IPS-18c (cell line): ENCODE measurements around the gene SEC14L1.
"Not testable (repeated sequence)": the region's sequence is repeated elsewhere in the genome, so short reads cannot be mapped to it uniquely, and the experiment has no call there.

Experiments
- H3K4me3 ChIP-seq: 2 replicates; pipeline ENCODE4 v1.7.0; 2013; ENCODE audit warnings: low read depth, mild to moderate bottlenecking, low read length, moderate library complexity; ENCODE audit not compliant: insufficient read depth
- H3K9me3 ChIP-seq: one replicate; pipeline ENCODE4 v1.6.1; 2013; ENCODE audit warnings: mild to moderate bottlenecking, low read length, moderate library complexity; ENCODE audit not compliant: control insufficient read depth, insufficient read depth

The SEC14L1 gene

DNA sequence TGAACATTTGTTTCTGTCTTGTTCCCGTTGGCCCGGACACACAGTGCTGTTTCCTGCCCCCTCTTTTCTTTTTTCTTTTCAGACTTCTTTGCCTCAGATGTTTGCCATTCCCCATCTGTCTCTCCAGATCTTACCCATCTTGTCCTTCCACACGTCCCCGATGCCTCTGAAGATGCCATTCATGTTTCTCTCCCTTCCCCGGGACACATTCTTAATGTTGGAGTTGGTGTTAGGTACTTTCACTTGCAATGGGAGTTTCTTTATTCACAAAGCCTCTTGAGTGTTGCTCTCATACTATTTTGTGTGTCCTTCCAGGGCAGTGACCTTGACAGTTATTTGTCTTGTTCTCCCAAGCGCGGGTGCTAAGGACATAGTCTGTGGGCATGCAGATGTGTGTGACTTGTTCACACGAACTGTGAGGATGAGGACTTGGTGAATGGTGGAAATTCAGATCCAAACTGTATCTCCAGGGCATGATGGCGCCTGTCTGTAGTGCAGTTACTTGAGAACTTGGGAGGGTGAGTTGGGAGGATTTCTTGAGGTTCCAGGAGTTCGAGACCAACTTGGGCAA lies 8.3 kb downstream of the SEC14L1 start:
- no peak overlapping the region for H3K4me3 ChIP-seq
- H3K9me3 ChIP-seq: no peaks in the 10 kb centered on the region

DNA sequence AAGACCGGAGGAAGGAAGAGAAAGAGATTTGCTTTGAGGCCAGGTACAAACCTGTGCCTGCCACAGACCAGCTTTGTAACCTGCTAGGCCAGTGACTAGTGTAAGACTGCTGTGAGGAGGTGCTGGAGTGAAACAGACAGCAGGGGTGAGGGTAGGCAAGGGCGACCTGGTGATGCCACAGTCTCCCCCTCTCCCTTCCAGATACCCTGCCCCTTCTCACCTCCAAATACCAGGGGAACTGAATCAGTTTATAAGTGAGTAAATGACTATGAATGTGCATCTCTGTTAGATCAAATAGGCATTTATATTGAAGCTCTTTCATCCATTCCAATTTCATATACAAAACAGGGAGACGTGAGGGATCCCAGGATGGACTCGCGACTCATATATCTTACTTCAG lies 9.4 kb downstream of the SEC14L1 start:
- Histone ChIP-seq H3K4me3 (no peak overlapping the region), H3K9me3 (no peaks in the 10 kb centered on the region)

DNA sequence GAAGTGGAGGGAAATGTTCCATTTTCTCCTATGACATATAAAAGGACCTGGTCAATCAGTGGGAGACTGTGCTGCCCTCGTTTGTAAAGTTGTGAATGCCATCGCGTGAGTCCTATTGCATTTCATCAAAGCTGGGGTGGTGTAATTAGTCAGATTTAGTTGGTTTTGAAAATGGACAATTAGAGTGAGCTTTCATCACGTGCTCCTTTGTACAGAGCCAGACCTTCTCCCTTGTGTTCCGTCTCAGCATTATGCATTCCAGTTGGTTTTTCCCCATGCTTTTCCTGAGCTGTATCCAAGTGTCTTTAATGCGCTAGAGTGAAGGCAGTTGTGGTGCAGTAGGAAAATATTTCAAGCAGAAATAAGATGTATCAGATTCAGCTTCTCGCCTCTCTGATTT lies 10.4 kb downstream of the SEC14L1 start:
- Histone ChIP-seq H3K4me3 (no peak overlapping the region), H3K9me3 (no peaks in the 10 kb centered on the region)

DNA sequence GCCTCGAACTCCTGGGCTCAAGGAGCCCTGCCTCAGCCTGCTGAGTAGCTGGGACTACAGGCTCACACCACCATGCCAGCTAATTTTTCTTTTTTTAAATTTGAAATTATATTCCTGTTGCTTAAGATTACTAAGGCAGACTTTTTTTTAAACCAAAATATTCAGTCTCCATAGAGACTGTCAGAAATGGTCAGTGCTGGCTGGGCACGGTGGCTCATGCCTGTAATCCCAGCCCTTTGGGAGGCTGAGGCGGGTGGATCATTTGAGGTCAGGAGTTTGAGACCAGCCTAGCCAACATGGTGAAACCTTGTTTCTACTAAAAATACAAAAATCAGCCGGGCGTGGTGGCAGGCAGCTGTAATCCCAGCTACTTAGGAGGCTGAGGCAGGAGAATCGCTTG lies 11.3 kb downstream of the SEC14L1 start:
- H3K9me3 ChIP-seq, H3K4me3 ChIP-seq: not testable (repeated sequence)

DNA sequence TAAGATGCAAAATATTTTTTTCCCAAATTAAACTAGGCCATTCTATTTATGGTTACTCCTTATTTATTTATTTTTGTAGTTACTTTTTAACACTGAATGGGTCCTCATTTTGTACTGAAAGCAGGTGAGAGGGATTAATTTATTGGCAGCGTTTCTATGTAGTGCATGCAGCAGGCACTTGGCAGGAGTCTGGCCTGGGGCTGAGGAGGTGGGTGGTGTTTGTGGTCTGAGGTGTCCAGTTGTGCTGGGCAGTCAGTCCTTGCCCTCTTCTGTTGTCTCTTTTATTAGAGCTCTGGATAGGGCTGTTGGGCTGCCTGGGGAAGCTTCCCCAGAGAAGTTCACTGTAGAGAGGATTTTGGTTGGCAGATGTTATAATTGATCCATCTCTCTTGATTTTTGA lies 12.7 kb downstream of the SEC14L1 start:
- H3K4me3 ChIP-seq: no peak overlapping the region
- no peaks in the 10 kb centered on the region for H3K9me3 ChIP-seq

DNA sequence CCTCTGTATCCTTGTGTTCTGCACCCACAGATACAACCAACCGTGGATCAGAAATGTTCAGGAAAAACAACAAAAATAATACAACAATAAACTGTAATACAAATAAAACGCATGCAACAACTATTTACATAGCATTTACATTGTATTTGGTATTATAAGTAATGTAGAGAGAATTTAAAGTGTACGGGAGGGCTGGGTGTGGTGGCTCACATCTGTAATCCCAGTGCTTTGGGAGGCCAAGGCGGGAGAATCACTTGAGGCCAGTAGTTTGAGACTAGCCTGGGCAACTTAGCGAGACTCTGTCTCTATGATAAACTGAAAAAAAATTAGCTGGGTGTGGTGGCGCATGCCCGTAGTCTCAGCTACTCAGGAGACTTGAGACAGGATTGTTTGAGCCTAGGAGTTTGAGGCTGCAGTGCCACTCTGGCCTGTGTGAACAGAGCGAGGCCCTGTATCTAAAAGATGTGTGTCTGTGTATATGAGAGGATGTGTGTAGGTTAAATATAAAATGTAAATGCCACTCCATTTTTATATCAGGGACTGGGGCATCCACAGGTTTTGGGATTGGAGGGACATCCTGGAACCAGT lies 13.3 kb downstream of the SEC14L1 start:
- H3K4me3 ChIP-seq: no peak overlapping the region
- H3K9me3 ChIP-seq: no peaks in the 10 kb centered on the region

DNA sequence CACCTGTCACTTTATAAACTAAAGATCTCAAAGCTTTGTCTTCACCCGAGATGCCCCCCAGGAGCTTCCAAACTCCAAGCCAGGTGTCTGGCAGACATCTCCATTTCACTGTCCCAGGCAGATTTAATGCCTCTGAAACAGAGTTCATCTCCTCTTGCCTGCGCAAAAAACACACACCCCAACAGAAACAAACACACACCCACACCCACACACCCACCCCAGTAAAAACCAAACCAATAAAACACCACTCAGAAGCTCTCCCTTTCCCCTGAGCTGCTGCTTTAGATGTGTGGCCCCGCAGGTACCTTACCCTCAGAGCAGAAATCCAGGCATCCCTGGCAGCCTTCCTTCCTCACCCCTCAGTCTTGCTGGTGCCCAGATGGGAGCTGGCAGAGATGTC lies 14.4 kb downstream of the SEC14L1 start:
- H3K9me3 ChIP-seq: no peaks in the 10 kb centered on the region
- H3K4me3 ChIP-seq: no peak overlapping the region

DNA sequence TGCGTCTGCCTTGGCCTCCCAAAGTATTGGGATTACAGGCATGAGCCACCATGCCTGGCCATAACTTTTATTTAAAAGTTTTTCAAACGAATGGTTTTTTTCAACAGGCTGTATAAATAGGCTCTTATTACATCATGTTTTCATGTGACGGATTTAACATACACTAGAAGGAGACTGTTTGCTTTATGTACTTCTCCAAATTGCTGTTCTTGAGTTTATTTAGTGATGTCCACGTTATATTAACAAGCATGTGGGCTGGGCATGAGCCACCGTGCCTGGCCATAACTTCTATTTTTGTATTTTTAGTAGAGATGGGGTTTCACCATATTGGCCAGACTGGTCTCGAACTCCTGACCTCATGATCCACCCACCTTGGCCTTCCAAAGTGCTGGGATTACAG lies 17.0 kb downstream of the SEC14L1 start:
- not testable (repeated sequence) for H3K4me3 ChIP-seq, H3K9me3 ChIP-seq

DNA sequence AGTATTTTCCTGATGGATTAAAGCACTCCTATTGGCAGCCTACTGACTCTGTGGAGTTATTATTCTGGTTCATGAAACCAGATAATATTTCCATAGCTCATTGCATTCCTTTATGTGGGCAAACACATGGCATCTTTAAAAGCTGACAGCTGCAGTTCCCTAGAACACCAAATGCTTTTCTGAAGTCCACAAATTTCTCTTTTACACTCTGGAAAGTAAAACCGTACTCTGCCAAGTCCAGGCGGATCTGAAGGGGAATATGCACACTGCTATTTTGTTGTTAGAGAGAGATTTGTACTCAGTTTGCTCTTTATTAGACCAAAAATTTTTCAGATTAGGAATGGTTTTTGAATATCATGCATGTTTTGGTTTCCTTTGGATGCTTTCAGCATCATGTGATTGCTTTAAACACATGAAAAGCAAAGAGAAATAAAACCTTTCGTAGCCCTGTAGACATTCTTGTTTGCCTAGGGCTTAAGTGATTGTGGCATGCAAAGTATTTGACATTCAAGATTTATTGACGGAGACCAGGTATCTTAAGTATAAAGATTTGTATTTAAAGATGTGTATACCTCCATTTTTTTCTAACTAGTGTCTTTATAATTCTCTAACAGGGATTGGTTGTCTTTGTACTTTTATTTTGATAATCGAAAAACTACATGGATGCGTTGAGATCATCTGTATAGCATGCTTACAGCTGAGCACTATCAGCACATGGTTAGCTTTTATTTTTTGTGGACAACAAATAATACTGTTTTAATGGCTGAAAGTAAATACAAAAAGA lies 19.5 kb downstream of the SEC14L1 start:
- H3K9me3 ChIP-seq: no peaks in the 10 kb centered on the region
- H3K4me3 ChIP-seq: no peak overlapping the region

DNA sequence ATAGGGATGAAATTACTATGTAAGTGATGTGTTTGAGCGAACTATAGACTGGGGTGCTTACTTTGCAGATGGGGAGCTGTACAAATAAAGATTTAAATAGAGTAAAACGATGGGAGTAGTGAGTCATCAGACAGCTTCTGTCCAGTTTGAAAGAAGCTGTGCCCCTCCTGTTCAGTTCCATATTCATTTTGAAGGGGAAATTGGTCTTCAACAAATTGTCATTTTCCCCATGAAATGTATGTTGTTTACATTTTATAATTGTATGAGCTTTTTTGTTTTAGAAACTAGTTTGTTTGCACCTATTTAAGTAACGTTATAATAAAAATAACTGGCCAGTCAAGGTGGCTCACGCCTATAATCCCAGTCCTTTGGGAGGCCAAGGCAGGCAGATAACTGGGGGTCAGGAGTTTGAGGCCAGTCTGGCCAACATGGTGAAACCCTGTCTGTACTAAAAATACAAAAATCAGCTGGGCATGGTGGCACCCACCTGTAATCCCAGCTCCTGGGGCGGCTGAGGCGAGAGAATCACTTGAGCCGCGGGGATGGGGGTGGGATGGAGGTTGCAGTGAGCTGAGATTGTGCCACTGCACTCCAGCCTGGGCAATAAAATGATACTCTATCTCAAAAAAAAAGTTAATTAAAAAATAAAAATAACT lies 20.2 kb downstream of the SEC14L1 start:
- Histone ChIP-seq H3K9me3 (no peaks in the 10 kb centered on the region), H3K4me3 (no peak overlapping the region)

DNA sequence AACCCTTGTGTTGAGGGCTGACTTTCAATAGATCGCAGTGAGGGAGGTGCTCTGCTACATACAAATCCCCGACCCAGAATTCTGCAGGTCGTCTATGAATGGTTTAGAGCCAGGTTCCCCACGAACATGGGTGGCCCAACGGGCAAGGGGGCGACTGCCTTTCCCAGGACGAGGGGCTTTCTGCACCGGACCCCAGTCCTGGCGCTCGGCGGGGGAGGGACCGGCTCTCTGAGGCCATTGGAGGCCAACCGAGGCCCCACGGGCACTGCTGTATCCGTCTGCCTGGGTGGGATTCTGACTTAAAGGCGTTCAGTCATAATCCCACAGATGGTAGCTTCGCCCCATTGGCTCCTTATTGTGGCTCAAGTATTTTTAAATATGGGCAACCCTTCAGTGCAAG lies 21.2 kb downstream of the SEC14L1 start:
- peaks cover 2% of the 10 kb centered on the region for H3K9me3 ChIP-seq
- H3K4me3 ChIP-seq: no peak overlapping the region

DNA sequence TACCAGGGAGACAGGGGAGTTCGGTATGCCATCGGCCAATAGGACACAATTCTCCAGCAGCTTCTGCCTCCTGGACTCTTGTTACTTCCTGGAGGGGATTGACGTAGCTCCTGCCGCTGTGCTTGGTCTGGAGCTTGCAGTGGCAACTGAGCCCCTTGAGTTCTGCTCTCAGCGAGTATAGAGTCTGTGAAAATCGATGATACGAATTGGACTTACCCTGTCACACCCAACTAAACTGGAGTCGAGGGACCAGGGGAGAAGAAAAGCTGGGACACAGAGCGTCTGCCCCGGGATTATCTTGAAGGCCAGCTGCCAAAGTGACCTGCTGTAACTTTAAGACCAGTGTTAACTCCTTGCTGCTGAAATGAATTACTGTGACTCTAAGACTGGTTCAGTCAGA lies 22.2 kb downstream of the SEC14L1 start:
- Histone ChIP-seq H3K4me3 (no peak overlapping the region), H3K9me3 (peaks cover 7% of the 10 kb centered on the region)

DNA sequence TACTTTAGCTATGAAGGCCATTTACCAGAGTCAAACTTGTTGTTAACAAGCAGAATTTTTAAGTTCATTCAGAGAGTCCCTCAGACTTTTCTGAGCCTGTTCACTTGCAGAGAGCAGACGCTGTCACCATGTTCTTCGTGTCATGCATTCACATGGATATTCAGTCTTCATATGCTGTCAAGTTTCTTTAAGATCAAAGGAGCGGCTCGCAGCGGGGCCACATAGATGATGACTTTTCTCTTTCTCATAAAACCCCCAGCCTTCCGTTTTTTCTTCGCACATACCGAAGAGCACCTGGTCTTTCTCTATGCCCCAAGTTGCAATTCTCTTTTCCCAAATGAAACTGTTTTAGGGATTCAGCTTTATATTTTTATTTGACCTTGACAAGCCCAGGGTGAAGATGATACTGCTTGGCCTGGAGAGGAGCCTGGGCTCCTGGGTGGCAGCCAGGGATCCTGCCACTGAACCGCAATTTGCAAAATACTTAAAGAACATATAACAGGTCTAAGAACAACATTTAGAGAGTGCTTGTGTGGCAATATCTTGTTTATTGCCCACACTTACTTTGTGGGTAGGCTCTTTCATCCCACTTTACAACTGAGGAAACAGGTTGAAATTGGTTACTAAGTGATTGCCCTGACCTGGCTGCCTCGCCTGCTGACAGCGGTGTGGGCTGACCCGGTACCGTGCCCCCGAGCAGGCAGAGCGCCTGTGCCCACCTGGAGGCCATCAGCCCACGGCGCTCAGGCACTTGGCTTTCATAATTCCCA lies 22.9 kb downstream of the SEC14L1 start:
- Histone ChIP-seq H3K9me3 (peaks cover 7% of the 10 kb centered on the region), H3K4me3 (no peak overlapping the region)

DNA sequence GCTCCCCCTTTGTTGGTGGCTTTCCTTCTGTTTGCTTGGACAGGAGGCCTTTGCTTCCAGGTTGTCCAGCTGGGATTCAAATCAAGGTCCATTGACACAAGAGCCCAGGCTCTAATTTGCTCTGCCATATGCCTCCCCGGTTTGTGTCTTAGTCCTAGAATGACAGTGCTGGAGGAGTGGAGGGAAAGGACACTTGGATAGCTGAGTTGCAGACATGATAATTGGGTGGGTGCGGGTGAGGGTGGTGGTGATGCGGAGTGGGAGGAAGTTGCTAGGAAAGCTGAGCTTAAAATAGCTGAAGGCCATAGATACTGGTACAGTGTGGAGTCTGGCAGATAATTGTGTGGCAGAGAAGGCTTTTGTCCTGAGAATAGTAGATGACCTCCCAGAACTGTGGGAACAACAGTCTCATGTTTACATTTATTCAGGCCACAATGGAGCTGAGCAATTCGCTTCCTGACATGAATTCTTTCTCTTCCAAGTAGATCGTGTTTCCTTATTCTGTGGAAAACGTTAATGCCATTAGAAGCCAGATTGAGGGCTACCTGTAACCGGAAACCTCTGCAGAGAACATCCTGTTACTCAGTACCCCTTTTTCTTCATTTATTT lies 23.8 kb downstream of the SEC14L1 start:
- H3K9me3 ChIP-seq: peaks cover 7% of the 10 kb centered on the region
- no peak overlapping the region for H3K4me3 ChIP-seq

DNA sequence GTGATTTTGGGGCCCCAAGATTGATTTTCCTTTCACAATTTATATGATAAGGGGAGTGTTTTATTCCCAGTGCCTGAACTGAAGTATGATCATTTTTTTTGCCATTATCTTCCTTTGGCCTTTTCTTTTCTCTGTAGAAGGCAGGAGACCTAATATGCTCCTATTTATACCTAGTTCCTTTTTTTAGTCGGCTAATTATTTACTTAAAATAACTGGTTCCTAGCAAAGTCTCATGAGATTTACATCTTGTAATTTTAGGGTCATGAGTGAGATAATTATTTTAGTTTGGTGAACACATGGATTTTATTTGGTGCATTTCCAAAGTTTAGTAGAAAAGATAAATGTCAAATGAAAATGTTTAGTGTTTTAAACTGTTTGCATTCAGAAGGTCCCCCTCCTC lies 24.8 kb downstream of the SEC14L1 start:
- Histone ChIP-seq H3K4me3 (no peak overlapping the region), H3K9me3 (peaks cover 7% of the 10 kb centered on the region)

DNA sequence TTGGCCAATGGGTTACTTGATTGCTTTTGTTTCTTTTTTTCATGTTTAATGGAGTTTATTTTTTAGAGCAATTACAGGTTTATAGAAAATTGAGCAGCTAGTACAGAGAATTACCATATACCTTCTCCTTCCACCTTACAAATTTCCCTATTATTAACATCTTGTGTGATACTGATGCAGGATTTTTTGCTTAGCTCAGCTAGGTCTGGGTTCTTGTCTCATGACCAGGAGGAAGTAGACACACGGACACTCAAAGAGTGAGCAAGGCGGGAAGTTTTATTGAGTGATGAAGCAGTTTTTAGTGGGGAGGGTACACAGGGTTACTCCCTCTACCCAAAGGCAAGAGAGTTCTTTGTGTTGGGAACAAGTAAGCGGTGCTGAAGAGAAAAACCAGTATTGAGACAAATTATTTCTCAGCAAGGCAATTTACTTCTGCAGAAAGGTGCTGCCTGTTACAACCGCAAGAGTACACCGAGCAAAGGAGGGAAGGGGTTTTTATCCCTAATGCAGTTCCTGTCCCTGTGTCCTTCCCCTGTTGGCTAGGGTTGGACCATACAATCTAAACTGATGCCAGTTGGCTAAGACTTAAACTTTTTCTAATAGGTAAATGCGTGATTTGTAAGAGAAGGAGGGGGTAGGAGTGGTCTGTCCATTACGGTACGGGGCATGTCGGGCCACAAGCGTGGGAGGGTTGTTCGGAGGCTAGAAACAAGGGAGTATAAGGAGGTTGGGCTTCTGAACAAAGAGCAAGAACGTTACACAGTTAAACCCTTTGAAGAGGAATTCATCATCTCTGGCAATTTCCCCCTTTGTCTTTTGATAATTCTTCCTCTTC lies 26.9 kb downstream of the SEC14L1 start:
- Histone ChIP-seq H3K4me3 (no peak overlapping the region), H3K9me3 (peaks cover 7% of the 10 kb centered on the region)
